Heart left ventricle (tissue), 16 donors: ENCODE measurements around the gene CDH12. TPM values are rescaled to one million over a fixed set of nuclear protein-coding genes. Genes with fewer than 3 reads are reported as not detected.
"Not testable (repeated sequence)": the region's sequence is repeated elsewhere in the genome, so short reads cannot be mapped to it uniquely, and the experiment has no call there.

Source experiments
- ATAC-seq, 4 donors: fragments of 200-7000 bp; cut with Tn5 transposase; one replicate each; pipeline ENCODE4 v1.9.1; 2020 to 2022; ENCODE audit warnings: moderate library complexity in 4 of 4, mild to moderate bottlenecking in 3 of 4, moderate number of reproducible peaks in 1 of 4
- DNase-seq, 5 donors: peaks; one replicate each; pipeline ENCODE4 v3.0.0-alpha.2; 2020
- H3K27ac ChIP-seq, 12 donors: fragments of 200-600 bp; sonication (generic) in 4 of 12; one replicate each; pipeline versions ENCODE4 v1.5.0 to v1.8.0; 2016 to 2022; ENCODE audit warnings: mild to moderate bottlenecking in 2 of 12
- H3K27me3 ChIP-seq, 9 donors: fragments of 200-600 bp; sonication (generic) in 2 of 9; one replicate each; pipeline versions ENCODE4 v1.5.1 to v1.8.0; 2016 to 2022; ENCODE audit warnings: mild to moderate bottlenecking in 3 of 9
- H3K36me3 ChIP-seq, 9 donors: fragments of 200-600 bp; sonication (generic) in 2 of 9; one replicate each; pipeline versions ENCODE4 v1.5.0 to v1.8.0; 2018 to 2022; ENCODE audit warnings: mild to moderate bottlenecking in 2 of 9
- H3K4me1 ChIP-seq, 12 donors: fragments of 200-600 bp; sonication (generic) in 4 of 12; one replicate each; pipeline versions ENCODE4 v1.5.0 to v1.8.0; 2016 to 2022; ENCODE audit warnings: mild to moderate bottlenecking in 3 of 12
- H3K4me3 ChIP-seq, 12 donors: fragments of 200-600 bp; sonication (generic) in 4 of 12; one replicate each; pipeline versions ENCODE4 v1.5.0 to v1.8.0; 2017 to 2022; ENCODE audit warnings: mild to moderate bottlenecking in 9 of 12, moderate library complexity in 4 of 12
- H3K9me3 ChIP-seq, 12 donors: fragments of 200-600 bp; sonication (generic) in 4 of 12; one replicate each; pipeline versions ENCODE4 v1.5.0 to v1.8.0; 2016 to 2022; ENCODE audit warnings: mild to moderate bottlenecking in 1 of 12
- WGBS, 4 donors: extraction: QIAGEN DNeasy Blood & Tissue Kit in 2 of 4; methylation state at CpG; one replicate each; pipeline versions ENCODE4 v1.1.5 to v1.1.7; 2013 to 2018; 5-methylcytosine and 5-hydroxymethylcytosine counted together
- intact Hi-C, 10 donors: fragments of 100-400 bp; cut with DNase I; formaldehyde crosslinking; loops; one replicate each; pipeline versions ENCODE4 v1.11.1 to v1.14.2; 2022
- polyA plus RNA-seq, 2 donors: library from polyadenylated mRNA; stranded (reverse); fragments of 200-250 nt; gene quantifications; one replicate each; pipeline ENCODE4 v1.2.3, GENCODE V29; 2013
- total RNA-seq, 9 donors: library from RNA; depleted of rRNA in 2 of 9; stranded (reverse); fragments of >200 nt in 2 of 9; fragmentation: NEBNext Ultra II Directional in 3 of 9; extraction: Animal tissue kit (Norgen Biotek cat#: 25700) in 3 of 9; gene quantifications; one replicate each; pipeline versions ENCODE4 v1.1.0 to v1.2.4, GENCODE V29; 2016 to 2023
- donor health status: ischemic (EF 13 %, LVEDD 7.1; RV severe dilation, severe dysfunction).
- donor health status: healthy with polysubstance abuse.
- donor health status: DM: no; HTN: yes; CAD: no.
- donor health status: DM: no; HTN: no; CAD: no.
- donor health status: ischemic (EF 25% LVEDD 6.9; RV normal size, moderate dysfunction).
- donor health status: ischemic (EF 25% LVEDD 5.7; RV mildly dilated, moderate dysfunction).
- donor health status: healthy.
- donor health status: DM: yes; HTN: yes; CAD: no.
- donor health status: ischemic (EF 35%, LVEDD 5.7; RV mildly dilated, moderate dysfunction).
- donor health status: nonischemic (EF 11% LVEDD 7.7; RV severe dilation, severe dysfunction).
- donor health status: DM: yes; HTN: yes; CAD: no.
- donor health status: PGD.
- donor health status: ischemic (EF 29% LVEDD 5.4; RV normal size, mild dysfunction).
- donor health status: nonischemic (EF 23%, LVEDD 6.1; RV moderate dilation, normal function).

The CDH12 gene
- total and polyA plus RNA-seq, 11 donors, result 0.11 TPM; not detected in 10

DNA sequence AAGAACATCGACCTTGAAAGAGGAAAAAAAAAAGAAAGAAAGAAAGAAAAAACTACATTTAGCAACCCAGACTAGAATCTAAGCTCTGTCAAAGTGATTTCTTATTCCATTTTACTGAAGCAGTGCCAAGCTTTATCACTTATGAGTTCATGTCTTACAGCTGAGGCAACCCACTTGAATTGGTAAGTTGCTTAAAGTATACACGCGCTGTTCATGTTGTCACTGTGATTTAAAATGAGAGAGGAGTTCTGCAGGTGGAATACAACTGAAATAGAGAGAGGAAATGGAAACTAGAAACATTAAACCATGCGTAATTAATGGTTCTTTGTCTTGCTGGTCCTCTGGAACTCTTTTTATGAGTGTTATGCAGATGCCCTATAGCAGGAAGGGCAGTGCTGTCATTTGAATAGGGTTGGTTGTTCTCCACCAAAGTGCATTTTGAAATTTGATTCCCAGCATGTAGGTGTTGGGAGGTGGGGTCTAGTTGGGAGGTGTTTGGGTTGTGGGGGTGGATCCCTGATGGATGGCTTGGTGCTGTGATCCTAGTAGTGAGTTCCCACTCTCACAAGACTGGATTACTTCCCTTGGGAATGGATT lies 665.4 kb downstream of the CDH12 start:
- H3K4me3 ChIP-seq, H3K9me3 ChIP-seq, H3K27me3 ChIP-seq, H3K27ac ChIP-seq, DNase-seq, H3K4me1 ChIP-seq, H3K36me3 ChIP-seq, intact Hi-C loops, ATAC-seq: not testable (repeated sequence)
- WGBS, 4 donors, result 58 to 66% (median 64%) methylated on average over 3 to 4 of the region's 4 CpGs

DNA sequence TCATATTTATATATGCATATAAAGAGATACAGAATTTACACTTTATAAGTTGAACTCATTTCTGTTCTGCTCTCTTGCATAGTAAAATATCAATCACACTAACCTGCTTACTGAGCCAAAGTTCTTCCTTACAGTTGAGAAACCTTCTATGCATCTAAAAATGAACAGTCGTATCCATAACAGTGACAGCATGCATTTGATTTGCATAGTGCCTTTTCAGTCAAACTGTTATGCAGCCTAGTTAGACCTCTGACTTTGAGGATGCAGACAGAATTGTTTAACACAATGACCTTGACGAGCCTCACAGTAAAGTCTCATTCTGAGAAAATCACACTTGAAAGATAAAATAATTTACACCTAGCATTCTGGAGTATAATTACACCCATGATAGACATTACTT lies 683.9 kb downstream of the CDH12 start:
- 51 to 57% (median 55%) methylated on average over 2 of the region's 2 CpGs for WGBS, 4 donors
- H3K4me3 ChIP-seq, H3K27me3 ChIP-seq, H3K9me3 ChIP-seq, H3K4me1 ChIP-seq, intact Hi-C loops, H3K27ac ChIP-seq, DNase-seq, ATAC-seq, H3K36me3 ChIP-seq: not testable (repeated sequence)

DNA sequence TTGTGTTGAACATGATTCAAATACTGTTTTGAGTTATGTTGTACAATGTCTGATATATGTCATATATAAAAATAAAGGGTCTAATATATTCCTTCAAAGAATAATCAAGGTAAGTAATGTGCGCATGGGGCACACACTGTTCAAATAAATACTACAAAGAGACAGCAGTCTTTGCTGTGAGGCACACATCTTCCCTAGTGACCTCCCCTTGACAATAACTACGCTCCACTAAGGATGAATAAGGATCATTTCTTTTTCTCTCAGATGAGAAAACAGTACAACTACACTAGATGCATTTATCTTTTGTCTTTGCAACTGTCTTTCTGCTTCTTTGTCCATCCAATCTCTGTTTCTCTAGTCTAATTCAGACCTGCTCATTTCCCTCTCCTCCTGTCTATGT lies 684.4 kb downstream of the CDH12 start:
- H3K36me3 ChIP-seq, intact Hi-C loops, H3K4me3 ChIP-seq, ATAC-seq, H3K27me3 ChIP-seq, DNase-seq, H3K4me1 ChIP-seq, H3K9me3 ChIP-seq, H3K27ac ChIP-seq: not testable (repeated sequence)
- WGBS, 4 donors, result no CpG with 5 or more reads among the region's 2 CpGs

DNA sequence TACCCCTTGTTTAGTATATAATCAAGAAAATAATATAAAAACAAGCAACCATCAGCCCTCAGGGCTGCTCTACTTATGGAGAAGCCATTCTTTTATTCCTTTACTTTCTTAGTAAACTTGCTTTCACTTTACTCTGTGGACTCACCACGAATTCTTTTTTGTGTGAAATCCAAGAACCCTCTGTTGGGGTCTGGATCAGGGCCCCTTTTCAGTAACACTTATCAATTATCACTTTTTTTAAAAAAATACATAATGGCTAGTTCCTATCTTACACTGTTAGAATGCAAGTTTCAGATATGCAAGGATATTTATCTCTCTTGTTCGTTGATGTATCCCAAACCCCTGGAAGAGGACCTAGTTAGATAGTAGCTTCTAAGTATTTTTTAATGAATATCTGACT lies 687.2 kb downstream of the CDH12 start:
- intact Hi-C loops, DNase-seq, H3K27me3 ChIP-seq, H3K27ac ChIP-seq, H3K9me3 ChIP-seq, ATAC-seq, H3K4me3 ChIP-seq, H3K4me1 ChIP-seq, H3K36me3 ChIP-seq: not testable (repeated sequence)
- 49 to 75% (median 53%) methylated on average over 2 of the region's 2 CpGs for WGBS, 4 donors

DNA sequence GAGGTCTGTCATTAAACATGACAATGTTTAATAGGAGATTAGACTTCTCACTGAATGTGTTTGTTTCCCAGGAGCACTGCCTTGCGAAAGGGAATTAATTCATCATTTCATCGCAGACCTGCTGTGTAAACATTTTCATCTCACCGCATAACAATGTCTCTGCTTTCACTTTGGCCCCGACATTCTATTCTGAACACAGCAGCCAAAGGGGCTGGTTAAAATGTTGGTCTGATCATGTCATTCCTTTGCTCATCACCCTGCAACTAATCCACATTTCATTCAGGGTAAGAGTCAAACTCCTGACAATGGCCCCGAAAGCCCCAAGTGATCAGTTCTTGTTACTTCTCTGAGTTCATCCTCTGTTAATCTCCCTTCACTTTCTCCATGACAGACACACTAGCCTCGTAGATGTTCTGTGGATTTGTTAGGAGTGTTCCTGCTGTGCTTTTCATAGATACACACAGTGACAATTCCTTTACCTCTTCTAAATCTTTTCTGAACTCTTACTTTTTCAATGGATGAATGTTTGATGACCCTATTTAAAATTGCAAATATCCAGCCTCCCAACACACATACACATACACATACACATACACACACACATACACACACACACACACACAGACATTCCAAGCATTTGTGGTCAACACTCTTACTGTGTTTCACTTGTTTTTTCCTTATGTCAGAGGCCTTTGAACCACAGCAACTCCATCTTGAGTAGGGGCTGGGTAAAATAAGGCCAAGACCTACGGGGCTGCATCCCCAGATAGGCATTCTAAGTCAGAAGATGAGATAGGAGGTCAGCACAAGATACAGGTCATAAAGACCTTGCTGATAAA lies 688.0 kb downstream of the CDH12 start:
- ATAC-seq, DNase-seq, H3K27me3 ChIP-seq, H3K27ac ChIP-seq, intact Hi-C loops, H3K4me1 ChIP-seq, H3K4me3 ChIP-seq, H3K9me3 ChIP-seq, H3K36me3 ChIP-seq: not testable (repeated sequence)
- WGBS, 4 donors, result 50 to 62% (median 55%) methylated on average over 3 to 5 of the region's 7 CpGs

DNA sequence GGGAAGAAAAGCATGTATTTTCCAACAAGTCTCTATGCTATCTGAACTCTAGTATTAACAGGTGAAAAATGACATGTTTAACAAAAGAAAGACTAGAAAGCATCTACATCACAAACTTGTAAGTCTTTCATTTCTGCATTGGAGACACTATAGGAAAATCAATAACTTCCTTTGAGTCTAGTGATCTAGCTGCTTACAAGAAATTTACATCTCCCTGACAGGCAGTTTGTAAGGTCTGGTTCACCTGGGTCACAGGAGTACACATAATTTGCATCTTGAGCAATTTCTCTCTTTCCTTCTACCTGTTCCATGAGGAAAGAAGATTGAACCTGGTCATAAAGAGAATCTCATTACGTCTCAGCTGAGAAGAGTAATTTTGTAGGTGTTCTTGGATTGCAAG lies 696.2 kb downstream of the CDH12 start:
- ATAC-seq, H3K4me1 ChIP-seq, intact Hi-C loops, H3K36me3 ChIP-seq, H3K4me3 ChIP-seq, H3K9me3 ChIP-seq, H3K27ac ChIP-seq, H3K27me3 ChIP-seq, DNase-seq: not testable (repeated sequence)
- no CpG with 5 or more reads among the region's 1 CpG for WGBS, 4 donors

DNA sequence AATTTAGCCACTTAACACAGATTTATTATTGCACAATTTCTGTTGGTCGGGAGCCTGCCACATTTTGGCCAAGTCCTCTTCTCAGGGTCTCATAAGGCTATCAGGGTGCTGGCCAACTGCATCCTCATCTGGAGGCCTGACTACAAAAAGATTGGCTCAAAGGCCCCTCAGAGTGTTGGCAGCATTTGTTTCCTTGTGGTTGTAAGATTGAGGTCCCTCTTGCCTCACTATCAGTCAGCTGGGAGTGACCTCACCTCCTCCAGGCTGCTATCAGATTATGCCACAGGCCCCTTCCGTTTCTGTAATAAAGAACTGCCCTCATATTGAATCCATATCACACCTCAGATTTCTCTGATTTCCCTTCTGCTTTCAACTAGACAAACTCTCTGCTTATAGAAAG lies 698.4 kb downstream of the CDH12 start:
- ATAC-seq, H3K27ac ChIP-seq, H3K9me3 ChIP-seq, H3K36me3 ChIP-seq, DNase-seq, H3K27me3 ChIP-seq, H3K4me3 ChIP-seq, intact Hi-C loops, H3K4me1 ChIP-seq: not testable (repeated sequence)
- WGBS, 4 donors, result 33 to 41% (median 36%) methylated on average over 2 of the region's 2 CpGs

DNA sequence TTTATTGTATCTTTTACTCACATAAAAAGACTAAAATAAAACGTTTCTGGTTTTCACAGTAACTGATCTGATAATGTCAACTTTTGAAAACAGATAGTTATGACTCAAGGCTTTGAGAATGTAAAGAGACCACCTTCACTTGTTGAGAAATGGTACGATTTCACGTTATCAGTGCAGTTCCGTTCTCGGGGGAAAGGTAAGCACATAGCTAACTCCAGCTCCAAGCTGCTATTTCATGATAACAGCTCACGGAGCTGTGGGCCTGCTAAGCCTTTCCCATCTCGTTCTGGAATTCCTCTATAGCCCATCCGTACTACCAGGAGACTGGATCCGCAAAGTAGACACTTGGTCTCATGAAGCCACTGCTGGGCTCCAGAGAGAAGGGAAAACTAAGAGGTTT lies 701.3 kb downstream of the CDH12 start:
- H3K4me1 ChIP-seq, ATAC-seq, H3K27me3 ChIP-seq, DNase-seq, H3K4me3 ChIP-seq, intact Hi-C loops, H3K9me3 ChIP-seq, H3K36me3 ChIP-seq, H3K27ac ChIP-seq: not testable (repeated sequence)
- 21 to 24% (median 21%) methylated on average over 9 of the region's 9 CpGs for WGBS, 4 donors

DNA sequence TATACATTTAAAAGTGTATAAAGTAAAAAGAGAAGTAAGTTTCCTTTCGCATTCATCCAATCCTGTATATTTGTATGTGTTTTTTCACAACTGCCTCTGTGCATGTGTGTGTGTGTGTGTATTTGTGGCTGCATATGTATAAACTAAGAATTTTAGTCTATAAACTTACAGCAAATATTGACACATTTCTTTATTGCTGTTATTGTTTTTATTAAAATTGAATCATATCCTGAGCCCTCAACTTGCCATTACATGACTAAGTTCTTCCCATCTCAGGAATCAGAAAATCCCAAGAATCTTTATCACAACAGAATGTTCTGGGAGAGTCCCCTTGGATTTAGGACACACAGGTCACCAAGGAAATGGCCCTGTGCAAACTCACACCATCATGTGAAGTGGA lies 712.7 kb downstream of the CDH12 start:
- H3K9me3 ChIP-seq, H3K36me3 ChIP-seq, H3K4me1 ChIP-seq, H3K27ac ChIP-seq, intact Hi-C loops, H3K4me3 ChIP-seq, DNase-seq, ATAC-seq, H3K27me3 ChIP-seq: not testable (repeated sequence)
- WGBS, 4 donors, result 94 to 97% (median 97%) methylated on average over 1 of the region's 1 CpG

DNA sequence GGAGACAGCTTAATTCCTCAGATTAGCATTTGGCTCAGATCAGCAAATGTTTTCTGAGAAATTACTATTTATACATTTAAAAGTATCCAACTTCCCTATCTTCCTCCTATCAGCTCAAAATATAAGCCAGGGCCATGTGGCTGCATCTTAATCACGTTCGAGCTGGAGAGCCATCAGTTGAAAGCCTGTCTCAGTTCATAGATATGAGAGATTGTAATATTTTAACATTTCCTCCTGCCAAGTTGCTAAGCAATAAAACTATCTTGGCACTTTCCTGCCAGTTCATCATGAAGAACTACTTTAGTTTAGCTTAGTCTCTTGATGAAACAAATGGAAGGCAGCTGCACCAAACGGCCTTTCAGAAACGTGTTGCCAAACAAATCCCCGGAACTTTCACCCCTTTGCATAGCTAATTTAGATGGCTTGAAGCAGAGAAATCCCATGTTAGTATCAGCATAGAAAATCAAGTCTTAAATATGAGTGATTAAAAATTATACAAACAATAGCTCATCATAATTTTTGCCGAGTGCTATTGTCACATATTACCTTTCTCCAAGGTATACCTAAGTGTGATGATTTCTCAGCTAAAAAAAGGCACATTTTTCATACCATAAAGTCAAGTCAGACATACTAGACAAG lies 713.4 kb downstream of the CDH12 start:
- DNase-seq, H3K4me3 ChIP-seq, H3K27me3 ChIP-seq, H3K36me3 ChIP-seq, H3K4me1 ChIP-seq, intact Hi-C loops, ATAC-seq, H3K9me3 ChIP-seq, H3K27ac ChIP-seq: not testable (repeated sequence)
- WGBS, 4 donors, result 41 to 54% (median 50%) methylated on average over 6 of the region's 6 CpGs
